Esophagus squamous epithelium (tissue), 4 donors: ENCODE data around the gene C19orf85.

ENCODE experiments used
- POLR2A ChIP-seq, 4 donors: fragments of 450-650 bp; IDR thresholded peaks; one replicate each; pipeline ENCODE4 v1.6.1; 2017; ENCODE audit warnings: antibody characterized with exemption in 4 of 4, mild to moderate bottlenecking in 4 of 4, moderate library complexity in 3 of 4
- TF ChIP-seq, protein P1 (sequence below), 6 experiments: fragments of 450-650 bp in 4 of 6; fragments of 200-600 bp in 2 of 6; sonication (generic) in 2 of 6; IDR thresholded peaks; one replicate each; pipeline ENCODE4 v1.5.1; 2016 to 2019; ENCODE audit warnings: antibody characterized with exemption in 6 of 6, mild to moderate bottlenecking in 4 of 6, moderate library complexity in 4 of 6

DNA sequence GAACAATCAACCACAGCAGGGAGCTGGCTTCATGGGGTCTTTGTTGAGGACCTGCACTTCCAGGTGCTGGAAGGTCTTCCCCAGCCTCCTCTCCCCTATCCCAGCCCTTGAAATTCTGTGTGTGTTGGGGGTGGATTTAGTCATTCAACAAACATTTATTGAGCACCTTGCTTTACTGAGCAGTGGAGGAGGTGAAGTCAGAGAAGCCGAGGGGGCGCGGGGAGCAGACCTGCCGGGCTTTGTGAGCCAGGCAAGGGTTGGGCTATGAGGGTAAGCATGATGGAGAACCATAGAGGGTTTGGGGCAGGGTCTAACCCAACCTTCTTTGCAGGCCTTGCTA is 3.5 kb upstream of the C19orf85 start:
- TF ChIP-seq, protein P1, sequence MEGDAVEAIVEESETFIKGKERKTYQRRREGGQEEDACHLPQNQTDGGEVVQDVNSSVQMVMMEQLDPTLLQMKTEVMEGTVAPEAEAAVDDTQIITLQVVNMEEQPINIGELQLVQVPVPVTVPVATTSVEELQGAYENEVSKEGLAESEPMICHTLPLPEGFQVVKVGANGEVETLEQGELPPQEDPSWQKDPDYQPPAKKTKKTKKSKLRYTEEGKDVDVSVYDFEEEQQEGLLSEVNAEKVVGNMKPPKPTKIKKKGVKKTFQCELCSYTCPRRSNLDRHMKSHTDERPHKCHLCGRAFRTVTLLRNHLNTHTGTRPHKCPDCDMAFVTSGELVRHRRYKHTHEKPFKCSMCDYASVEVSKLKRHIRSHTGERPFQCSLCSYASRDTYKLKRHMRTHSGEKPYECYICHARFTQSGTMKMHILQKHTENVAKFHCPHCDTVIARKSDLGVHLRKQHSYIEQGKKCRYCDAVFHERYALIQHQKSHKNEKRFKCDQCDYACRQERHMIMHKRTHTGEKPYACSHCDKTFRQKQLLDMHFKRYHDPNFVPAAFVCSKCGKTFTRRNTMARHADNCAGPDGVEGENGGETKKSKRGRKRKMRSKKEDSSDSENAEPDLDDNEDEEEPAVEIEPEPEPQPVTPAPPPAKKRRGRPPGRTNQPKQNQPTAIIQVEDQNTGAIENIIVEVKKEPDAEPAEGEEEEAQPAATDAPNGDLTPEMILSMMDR (IDR thresholded peaks at IDR 0.05) = peak in 2 of 6 experiments; percentile 2 to 22
- no peak for TF ChIP-seq POLR2A (IDR thresholded peaks at IDR 0.05)
